Thyroid gland (tissue), 4 donors: ENCODE measurements around the gene NDUFB8. TPM values are rescaled to one million over a fixed set of nuclear protein-coding genes. Genes with fewer than 3 reads are reported as not detected.

Source experiments
- DNase-seq, 2 donors: peaks; one replicate each; pipeline ENCODE4 v3.0.0-alpha.2; 2019
- H3K27ac ChIP-seq, 3 donors: fragments of 200-600 bp; sonication (generic); 1 replicate in 2 of 3; 2 replicates in 1 of 3; pipeline ENCODE4 v1.5.1; 2016 to 2019; ENCODE audit warnings: mild to moderate bottlenecking in 1 of 3, moderate library complexity in 1 of 3
- H3K27me3 ChIP-seq: fragments of 200-600 bp; sonication (generic); one replicate; pipeline ENCODE4 v1.5.1; 2019
- H3K36me3 ChIP-seq, 2 donors: fragments of 200-600 bp; sonication (generic); one replicate each; pipeline ENCODE4 v1.5.1; 2016 to 2019
- H3K4me1 ChIP-seq, 2 donors: fragments of 200-600 bp; sonication (generic); one replicate each; pipeline ENCODE4 v1.5.1; 2017 to 2019
- H3K4me3 ChIP-seq, 3 donors: fragments of 200-600 bp; sonication (generic); replicated peaks in 1 of 3; 1 replicate in 2 of 3; 2 replicates in 1 of 3; pipeline ENCODE4 v1.5.1; 2016; ENCODE audit warnings: mild to moderate bottlenecking in 1 of 3
- H3K9me3 ChIP-seq: fragments of 200-600 bp; sonication (generic); one replicate; pipeline ENCODE4 v1.5.1; 2017
- POLR2A ChIP-seq, 2 donors: fragments of 450-650 bp; IDR thresholded peaks; one replicate each; pipeline ENCODE4 v1.6.1; 2017; ENCODE audit warnings: antibody characterized with exemption in 2 of 2, mild to moderate bottlenecking in 2 of 2, moderate library complexity in 1 of 2
- WGBS, 2 donors: methylation state at CpG; one replicate each; pipeline ENCODE4 v1.1.5; 2017; 5-methylcytosine and 5-hydroxymethylcytosine counted together
- intact Hi-C: fragments of 100-400 bp; cut with DNase I; formaldehyde crosslinking; loops from one replicate; pipeline ENCODE4 v1.15.1; 2023
- total RNA-seq, 4 donors: library from RNA; depleted of rRNA; stranded (reverse); fragments of >200 nt; gene quantifications; one replicate each; pipeline ENCODE4 v1.2.3, GENCODE V29; 2016
- TF ChIP-seq, protein P1 (sequence below), 6 experiments: fragments of 200-600 bp in 3 of 6; fragments of 450-650 bp in 3 of 6; sonication (generic) in 3 of 6; IDR thresholded peaks; one replicate each; pipeline ENCODE4 v1.5.1; 2016 to 2019; ENCODE audit warnings: antibody characterized with exemption in 6 of 6, mild to moderate bottlenecking in 2 of 6, inconsistent platforms in 1 of 6, moderate library complexity in 1 of 6

Gene NDUFB8
- total RNA-seq, 4 donors from 2014 or later, result 164 to 339 (median 209) TPM

DNA sequence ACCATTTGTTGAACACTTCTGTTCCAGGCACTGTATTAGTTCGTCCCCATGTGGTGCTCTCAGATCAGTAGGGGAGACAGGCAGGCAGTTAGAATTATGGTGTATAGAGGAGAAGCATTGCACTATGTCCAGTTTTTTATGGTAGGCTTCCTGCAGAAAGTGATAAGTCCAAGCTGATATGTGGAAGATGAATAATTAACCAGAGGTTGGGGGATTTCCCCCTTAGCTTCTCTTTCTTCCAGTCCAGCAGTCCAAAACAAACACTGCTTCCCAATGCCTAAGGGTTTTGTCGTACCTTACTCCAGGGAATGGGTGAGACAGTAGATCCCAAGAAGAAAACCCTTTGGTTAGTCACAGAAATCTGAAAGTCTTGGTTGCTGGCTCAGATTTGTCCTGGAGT is 25.2 kb upstream of the NDUFB8 start:
- Histone ChIP-seq H3K4me3 (no peak overlapping the region), H3K27me3 (no peaks in the 10 kb centered on the region), H3K9me3 (no peaks in the 10 kb centered on the region), H3K27ac (no peak overlapping the region), H3K36me3 (peaks cover 0 to 4% of the 10 kb centered on the region in 2 donors), H3K4me1 (no peaks in the 10 kb centered on the region)
- 83 to 95% methylated on average over 2 of the region's 2 CpGs for WGBS, 2 donors
- TF ChIP-seq, protein P1, sequence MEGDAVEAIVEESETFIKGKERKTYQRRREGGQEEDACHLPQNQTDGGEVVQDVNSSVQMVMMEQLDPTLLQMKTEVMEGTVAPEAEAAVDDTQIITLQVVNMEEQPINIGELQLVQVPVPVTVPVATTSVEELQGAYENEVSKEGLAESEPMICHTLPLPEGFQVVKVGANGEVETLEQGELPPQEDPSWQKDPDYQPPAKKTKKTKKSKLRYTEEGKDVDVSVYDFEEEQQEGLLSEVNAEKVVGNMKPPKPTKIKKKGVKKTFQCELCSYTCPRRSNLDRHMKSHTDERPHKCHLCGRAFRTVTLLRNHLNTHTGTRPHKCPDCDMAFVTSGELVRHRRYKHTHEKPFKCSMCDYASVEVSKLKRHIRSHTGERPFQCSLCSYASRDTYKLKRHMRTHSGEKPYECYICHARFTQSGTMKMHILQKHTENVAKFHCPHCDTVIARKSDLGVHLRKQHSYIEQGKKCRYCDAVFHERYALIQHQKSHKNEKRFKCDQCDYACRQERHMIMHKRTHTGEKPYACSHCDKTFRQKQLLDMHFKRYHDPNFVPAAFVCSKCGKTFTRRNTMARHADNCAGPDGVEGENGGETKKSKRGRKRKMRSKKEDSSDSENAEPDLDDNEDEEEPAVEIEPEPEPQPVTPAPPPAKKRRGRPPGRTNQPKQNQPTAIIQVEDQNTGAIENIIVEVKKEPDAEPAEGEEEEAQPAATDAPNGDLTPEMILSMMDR (IDR thresholded peaks at IDR 0.05), result no peak
- TF ChIP-seq POLR2A (IDR thresholded peaks at IDR 0.05), result no peak
- no peak for DNase-seq
- intact Hi-C loops, result no loop called here

DNA sequence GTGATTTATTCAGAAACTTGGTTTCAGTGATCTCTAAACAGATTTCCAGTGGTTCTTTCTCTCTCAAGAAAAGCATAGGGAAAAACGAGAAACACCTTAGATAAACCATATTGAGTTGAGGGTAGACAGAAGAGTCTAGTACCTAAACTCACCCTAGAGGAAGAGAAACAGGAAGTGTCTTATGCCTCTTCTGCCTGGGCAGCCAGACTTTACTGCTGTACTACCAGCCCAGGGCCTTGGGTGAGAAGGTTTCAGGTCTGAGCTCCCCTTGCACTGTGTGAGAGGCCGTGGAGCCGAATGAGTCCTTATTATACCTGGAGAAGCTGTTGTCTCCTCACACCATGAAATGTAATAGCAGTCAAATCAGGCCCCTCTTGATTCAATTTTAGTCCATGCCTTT is 24.3 kb upstream of the NDUFB8 start:
- H3K9me3 ChIP-seq, result no peaks in the 10 kb centered on the region
- H3K36me3 ChIP-seq, result peaks cover 0 to 9% of the 10 kb centered on the region in 2 donors
- no peak overlapping the region for H3K27ac ChIP-seq
- TF ChIP-seq POLR2A (IDR thresholded peaks at IDR 0.05), result no peak
- TF ChIP-seq, protein P1 (IDR thresholded peaks at IDR 0.05), result no peak
- intact Hi-C loops, result no loop called here
- no peak for DNase-seq
- no peaks in the 10 kb centered on the region for H3K27me3 ChIP-seq
- 93 to 96% methylated on average over 3 of the region's 3 CpGs for WGBS, 2 donors
- no peaks in the 10 kb centered on the region for H3K4me1 ChIP-seq
- H3K4me3 ChIP-seq, result no peak overlapping the region

DNA sequence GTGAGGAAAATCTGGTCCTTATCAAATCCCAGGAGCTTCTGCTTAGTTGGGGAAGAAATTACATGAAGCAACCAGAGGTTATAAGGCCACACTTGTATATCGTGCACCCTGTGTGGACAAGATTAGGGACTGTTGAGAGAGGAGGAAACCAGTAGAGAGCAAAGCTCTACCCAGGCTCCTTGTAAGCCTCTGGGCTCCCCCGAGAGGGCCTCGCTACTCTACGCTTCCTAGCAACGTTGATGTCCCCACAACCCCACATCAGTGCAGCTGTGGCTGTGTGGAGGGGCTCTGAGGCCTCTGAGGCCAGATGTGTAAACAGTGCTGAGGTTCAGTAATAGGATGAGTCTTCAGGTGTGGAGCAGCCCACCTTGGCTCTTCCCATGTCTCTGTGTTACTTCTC is 22.1 kb upstream of the NDUFB8 start:
- TF ChIP-seq, protein P1 (IDR thresholded peaks at IDR 0.05), result no peak
- TF ChIP-seq POLR2A (IDR thresholded peaks at IDR 0.05), result no peak
- no peak for DNase-seq
- H3K9me3 ChIP-seq, result no peaks in the 10 kb centered on the region
- peaks cover 20 to 29% of the 10 kb centered on the region in 2 donors for H3K36me3 ChIP-seq
- H3K27me3 ChIP-seq, result no peaks in the 10 kb centered on the region
- no peak overlapping the region for H3K27ac ChIP-seq
- intact Hi-C loops, result no loop called here
- no peaks in the 10 kb centered on the region for H3K4me1 ChIP-seq
- 76 to 81% methylated on average over 5 of the region's 5 CpGs for WGBS, 2 donors
- no peak overlapping the region for H3K4me3 ChIP-seq

DNA sequence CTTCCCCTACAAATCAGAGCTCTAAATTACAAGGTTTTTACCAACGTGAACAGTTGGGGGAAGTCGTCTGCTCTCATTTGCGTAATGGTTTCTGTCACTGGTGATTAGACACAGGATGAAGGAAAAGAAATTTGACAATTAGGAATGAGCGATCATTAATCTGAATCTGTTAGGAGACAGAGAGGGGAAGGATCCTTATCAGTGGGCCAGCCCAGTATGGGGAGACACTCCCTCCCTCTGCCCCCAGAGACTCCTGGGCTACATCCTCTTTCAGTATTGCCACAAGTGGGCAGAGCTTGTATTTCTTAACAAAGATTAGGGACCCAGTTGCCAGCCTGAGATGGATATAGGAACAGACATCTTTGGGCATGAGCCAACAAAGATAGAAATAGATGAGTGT is 21.5 kb upstream of the NDUFB8 start:
- Histone ChIP-seq H3K27ac (no peak overlapping the region), H3K36me3 (peaks cover 25 to 34% of the 10 kb centered on the region in 2 donors), H3K4me1 (no peaks in the 10 kb centered on the region), H3K27me3 (no peaks in the 10 kb centered on the region), H3K9me3 (no peaks in the 10 kb centered on the region), H3K4me3 (no peak overlapping the region)
- intact Hi-C loops, result no loop called here
- no peak for DNase-seq
- TF ChIP-seq POLR2A (IDR thresholded peaks at IDR 0.05), result no peak
- TF ChIP-seq, protein P1 (IDR thresholded peaks at IDR 0.05), result no peak
- 83 to 86% methylated on average over 4 of the region's 4 CpGs for WGBS, 2 donors

DNA sequence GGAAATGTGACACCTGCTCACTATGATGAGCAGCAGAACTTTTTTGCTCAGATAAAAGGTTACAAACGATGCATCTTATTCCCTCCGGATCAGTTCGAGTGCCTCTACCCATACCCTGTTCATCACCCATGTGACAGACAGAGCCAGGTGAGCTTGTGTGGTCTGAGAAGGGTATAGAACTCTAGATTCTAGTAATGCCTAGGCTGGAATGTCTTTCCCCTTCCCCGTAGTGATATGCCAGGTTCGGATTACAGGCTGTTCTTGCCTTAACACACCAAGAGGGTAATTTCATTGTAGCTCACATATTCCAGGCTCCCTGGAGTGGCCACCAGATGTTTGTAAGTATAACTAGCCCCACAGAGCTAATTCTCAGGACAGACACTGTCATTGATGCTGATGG is 15.3 kb upstream of the NDUFB8 start:
- intact Hi-C loops, result no loop called here
- peaks cover 65 to 80% of the 10 kb centered on the region in 2 donors for H3K36me3 ChIP-seq
- H3K4me3 ChIP-seq, result no peak overlapping the region
- 88 to 96% methylated on average over 5 of the region's 5 CpGs for WGBS, 2 donors
- H3K9me3 ChIP-seq, result no peaks in the 10 kb centered on the region
- no peaks in the 10 kb centered on the region for H3K4me1 ChIP-seq
- TF ChIP-seq, protein P1 (IDR thresholded peaks at IDR 0.05), result no peak
- no peak for TF ChIP-seq POLR2A (IDR thresholded peaks at IDR 0.05)
- no peak overlapping the region for H3K27ac ChIP-seq
- no peak for DNase-seq
- no peaks in the 10 kb centered on the region for H3K27me3 ChIP-seq
